HUDEP-2 (cell line): Measurements from ENCODE around the gene BRD9.

ENCODE experiments used
- DNase-seq, 76 experiments: peaks; one replicate each; lab custom pipeline; 2025; ENCODE audit not compliant: unreplicated experiment in 76 of 76; lab: John Stamatoyannopoulos, UW

BRD9 gene

DNA sequence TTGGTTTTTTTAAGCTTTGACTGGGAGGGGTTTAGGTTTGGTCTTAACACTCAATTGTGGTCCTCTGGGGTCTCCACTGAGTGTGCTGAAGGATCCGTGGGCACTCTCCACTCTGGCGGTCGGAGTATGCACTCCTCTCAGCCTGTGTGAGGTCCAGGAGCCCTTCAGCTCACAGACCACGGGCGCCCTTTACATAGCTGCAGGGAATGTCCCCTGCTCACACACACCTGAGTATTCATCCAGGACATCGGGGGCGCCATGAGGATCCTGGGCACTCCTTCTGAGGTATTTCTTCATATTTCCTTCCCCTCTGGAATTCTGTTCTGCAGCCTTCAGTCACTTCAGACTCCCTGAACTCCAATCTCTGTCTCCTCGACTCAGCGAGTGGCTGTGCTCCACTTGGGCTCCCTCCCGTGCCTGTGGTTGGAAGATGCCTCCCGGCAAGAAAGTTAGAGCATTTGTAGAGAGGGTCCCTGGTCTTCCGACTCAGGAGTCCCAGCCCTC is 12.6 kb upstream of the BRD9 start:
- DNase-seq, result no peak

DNA sequence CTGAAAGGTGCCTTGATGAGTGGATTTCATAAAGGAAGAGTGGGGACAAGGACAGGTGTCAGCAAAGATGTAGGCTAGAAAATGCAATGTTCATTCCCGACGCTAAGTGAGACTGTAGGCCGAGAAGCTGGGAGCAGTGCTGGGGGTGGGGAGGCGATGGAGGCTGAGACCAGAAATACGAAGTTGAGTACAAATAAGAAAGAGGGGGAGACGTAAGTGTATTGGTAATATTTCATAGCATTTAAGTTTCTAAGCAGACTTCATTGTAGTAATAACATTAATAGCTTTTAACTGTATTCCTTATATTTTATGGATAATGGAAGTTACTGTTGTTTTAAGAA is 11.1 kb upstream of the BRD9 start:
- DNase-seq, result no peak

DNA sequence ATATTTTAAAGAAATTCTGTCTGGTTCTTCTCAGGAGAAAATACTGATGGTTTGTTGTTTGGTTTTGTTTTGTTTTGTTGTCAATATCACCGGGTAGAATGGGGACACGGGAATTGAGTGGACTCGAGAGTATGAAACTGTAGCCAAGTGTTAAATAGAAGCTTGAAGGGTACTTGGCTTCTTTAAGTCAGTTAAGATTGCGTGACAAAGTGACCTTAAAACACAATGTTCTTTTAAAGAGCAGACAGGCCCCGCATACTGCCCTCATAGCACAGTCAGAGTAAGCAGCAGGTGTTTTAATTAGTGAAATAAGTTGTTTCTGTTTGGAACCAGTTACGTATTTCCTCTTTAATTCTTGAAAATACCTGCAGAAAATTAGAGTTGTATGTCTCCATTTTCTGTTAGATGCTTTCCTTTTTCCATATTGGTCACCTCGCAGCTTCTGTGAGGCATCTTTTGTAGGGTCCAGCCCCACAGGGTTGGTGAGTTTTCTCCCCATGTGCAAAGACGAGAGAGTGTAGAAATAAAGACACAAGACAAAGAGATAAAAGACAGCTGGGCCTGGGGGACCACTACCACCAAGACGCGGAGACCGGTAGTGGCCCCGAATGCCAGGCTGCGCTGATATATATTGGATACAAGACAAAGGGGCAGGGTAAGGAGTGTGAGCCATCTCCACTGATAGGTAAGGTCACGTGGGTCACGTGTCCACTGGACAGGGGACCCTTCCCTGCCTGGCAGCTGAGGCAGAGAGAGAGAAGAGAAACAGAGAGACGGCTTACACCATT is 9.7 kb upstream of the BRD9 start:
- DNase-seq, result no peak

DNA sequence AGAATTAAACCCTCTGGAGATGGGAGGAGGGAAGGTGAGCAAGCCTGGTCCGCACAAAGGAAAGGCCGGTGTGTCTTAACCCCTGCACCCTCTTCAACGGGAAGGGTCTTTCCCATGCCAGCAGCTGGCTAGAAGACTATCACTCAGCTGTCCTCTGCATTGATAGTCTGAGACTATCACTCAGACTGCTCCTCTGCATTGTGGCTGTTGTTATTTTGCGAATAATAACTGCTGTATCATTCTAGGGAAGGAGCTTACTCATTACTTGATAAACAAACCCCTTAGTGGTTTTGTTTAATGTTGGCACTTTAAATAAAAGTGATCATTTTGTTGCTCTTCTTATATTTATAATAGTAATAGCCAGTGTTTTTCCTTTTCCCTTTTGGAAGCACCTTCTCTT is 8.2 kb upstream of the BRD9 start:
- no peak for DNase-seq

DNA sequence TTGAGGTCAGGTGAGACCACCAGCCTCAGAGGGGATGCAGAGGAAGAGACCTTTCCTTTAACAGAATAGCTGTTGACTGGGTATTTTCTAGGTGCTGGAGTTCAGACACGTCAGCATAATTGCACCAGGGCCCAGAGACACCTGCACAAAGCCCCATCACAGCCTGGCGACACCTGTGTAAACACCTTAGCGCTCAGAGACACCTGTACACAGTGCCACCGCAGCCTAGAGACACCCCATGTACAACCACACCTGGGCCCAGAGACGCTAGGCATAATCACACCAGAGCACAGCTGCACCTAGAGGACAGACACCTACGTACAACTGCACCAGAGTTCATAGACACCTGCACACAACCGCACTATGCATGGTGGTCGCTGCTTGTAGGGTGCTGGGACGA is 1.1 kb upstream of the BRD9 start:
- no peak for DNase-seq

DNA sequence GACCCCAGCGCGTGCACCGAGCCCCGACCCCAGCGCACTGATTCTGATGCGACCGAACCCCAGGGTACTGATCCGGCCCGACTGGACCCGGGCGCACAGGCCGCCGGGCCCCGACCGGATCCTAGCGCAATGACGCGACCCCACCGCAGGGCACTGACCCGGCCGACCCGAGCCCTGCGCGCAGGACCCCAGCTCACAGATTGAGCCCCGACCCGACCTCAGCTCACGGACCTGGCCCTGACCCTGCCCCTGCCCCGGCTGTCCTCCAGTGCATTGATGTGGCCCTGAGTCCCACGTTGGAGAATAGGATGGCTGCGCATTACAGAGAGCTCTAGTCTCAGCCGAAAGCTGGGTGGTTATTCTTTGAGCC is 521 bp upstream of the BRD9 start:
- peak in 1 of 76 experiments; percentile 33 for DNase-seq

DNA sequence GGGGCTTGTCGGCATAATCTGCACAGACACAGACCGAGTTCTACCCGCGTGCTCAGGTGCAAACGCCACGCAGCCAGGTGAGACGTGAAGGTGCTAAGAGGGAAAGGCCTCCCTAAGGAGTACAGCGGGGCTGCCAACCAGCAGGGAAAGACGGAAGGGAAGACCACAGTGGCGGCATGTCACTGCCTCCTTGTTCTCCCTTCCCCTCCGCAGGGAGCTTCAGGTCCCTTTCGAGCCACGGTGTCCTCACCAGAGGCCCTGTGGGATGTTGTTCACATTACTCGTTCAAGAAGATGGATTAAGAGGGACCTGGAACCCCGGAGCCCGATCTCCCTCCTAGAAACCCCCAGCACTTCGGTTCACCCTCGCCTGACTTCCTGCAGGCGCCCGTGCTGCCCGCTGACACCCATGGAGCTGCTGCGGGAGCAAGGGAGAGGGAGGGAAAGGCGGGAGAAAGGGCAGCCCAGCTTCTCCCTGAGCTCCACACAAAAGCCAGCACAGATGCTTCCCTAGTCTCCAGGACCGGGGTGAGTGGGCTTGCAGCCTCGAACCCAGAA is 686 bp downstream of the BRD9 start:
- DNase-seq, result peak in 2 of 76 experiments; percentile 21 to 31

DNA sequence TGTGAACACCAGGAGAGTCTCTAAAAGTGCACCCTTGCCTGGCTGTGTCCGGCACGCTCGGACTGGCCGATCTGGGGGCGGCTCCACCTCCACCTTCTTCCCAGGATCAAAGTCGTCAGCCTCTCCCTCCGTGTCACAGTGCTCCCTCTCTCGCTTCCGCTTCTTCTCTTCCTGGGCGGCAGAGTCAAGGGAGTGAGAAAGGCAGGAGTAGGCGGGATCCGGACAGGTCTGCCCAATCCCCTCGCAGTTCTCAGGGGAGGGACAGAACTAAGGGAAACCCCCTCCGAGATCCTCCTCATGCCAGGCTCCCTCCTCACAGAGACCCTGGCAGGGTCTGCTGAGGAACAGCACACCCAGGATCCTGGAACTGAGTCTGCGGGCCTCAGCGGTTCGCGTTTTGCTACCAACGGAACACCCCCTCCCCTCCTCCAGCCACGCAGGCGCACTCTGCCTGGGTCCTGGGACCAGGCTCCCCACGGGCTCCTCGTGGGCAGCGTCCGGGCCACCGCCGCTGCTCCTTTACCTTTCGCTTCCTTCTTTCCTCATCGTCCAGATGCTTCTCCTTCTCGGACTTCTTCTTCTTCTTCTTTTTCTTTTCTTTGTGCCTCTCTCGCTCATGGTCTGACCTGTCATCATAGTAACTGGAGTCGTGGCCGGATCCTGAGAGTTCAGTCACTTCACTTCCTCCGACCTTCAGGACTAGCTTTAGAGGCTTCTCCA is 1.3 kb downstream of the BRD9 start:
- DNase-seq, result no peak

DNA sequence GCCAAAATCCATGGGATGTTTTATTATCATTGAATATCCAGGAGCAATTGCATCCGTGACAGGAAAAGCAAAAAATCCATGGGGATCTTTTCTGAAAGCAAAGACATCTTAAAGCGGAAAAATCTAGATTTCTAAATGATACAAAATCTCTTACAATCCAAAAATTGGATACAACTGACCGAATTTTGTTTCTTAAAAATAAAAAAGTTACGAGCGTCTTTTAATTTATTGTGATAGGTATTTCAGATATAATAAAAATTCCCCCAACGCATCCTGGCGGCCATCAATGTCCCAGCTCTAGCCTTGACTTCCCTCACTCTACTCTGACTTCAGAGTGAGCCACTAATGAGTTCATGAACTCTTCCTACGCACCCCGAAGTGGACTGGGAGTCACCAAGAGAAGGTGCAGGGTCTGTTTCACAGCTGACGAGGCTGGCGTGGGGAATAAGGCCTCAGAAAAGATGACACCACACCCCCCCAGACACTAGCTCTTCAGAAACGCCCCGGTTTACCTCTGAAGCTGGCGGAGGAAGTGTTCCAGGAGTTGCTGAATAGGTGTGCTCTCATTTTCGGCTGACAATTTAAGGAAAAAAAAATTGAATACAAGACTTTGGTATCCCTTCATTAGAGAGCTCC is 3.4 kb downstream of the BRD9 start:
- no peak for DNase-seq

DNA sequence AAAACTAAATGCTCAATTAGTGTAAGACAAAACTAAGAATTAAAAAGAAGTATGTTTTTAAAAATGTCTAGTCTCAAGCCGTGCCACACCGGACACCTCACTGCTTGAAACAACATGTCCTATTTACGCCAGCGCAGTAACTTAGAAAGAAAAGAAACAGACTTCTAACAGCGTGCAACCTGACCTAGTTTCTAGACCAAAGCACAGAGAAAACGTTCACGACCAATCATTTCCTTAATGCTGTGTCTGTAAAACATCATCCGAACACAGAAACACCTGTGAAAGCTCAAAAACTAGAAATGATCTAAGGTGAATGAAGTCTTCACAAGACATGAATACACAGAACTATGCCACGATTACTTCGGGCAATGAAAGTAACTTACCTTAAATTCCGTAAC is 4.0 kb downstream of the BRD9 start:
- DNase-seq, result no peak

DNA sequence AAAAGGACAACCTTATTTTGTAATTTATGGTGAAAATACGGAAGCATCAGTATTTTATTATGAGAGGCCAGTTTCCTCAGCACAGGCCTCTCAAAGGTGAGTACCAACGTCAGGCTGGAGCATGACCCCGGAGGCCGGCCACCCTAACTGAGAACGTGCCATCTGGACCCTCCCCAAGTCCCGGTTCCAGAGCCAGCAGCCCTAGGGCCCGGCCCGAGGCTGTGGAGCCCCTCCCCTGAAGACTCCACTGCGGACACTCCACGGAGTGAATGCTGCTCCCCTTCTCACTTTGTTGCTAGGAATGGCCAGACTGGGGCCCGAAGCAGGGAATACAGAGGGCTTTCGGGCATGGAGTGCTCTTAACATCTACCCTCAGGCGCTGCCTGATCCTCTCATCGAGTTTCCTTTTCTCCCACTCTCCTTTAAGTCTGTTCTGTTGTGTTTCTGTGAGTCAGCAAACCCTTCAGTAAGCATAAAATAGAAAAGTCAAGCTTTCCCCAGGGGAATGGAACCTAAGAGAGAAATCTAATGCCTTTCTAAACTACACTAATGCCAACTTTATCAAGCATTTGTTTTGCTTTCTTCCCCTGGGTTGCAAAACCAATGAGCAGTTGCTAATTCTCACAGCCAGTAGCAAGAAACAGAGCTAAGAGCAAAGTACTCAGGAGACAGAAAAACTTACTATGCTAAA is 4.5 kb downstream of the BRD9 start:
- no peak for DNase-seq

DNA sequence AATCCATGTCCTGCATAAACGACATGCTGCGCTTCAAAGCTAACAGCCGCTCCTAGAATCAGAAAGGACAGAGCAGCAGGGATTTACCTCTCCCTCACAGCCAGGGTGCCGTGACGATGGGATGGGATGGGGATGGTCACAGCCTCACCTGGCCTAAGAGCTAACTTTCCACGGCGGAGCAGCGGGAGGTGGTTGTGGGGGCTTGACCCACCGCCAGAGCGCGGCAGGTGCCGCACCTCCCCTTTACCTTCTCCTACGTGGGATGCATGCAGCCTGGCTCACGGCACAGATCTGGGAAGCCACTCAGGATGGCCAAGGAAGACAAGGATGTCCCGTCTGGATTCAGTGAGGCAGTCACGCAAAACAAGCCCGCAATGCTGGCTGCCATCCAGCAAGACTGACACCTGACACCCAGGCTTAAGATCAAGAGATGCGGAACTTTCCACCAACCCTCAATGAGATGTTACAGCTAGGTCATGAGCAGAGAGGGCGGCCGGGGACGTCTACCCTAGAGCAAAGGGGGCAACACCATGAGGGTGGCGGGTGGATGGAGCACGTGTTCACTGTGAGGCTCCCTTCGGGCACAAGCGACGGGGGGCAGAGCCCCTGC is 5.8 kb downstream of the BRD9 start:
- DNase-seq, result no peak

DNA sequence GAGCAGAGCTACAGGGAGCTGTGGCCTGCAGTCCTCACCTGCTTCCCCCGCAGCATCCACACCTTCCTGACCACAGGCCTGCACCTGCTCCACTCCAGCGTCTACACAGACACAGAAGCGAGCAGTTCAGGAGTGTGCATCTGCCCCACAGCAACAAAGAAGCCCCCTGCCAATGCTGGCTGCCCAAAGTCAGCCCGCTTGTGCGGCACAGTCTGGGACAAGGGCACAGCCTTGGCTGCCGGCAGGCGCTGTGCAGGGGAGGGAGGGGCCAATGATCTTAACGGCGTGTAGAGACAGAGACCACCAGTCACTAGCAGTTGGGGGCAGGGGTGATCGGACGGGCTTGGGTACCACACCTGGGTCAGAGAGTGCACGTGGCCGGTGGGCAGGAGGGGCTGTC is 6.6 kb downstream of the BRD9 start:
- no peak for DNase-seq

DNA sequence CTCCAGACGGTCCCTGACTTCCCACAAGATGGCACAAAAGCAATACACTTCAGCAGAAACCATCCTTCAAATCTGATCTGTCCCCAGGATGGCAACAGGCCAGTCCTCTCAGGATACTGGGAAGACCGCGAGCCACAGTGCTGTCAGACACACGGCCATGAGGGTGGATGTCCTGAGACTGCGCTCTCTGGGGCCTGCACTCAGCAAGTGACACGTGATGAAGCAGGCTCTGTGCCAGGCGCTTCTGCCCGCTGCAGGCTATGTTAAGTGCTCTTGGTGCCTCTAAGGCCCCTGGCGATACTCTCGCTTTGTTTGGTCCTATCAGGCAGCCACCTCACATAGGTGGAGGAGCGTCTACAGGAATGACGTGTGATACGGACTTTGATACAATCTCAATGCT is 7.1 kb downstream of the BRD9 start:
- DNase-seq, result peak in 1 of 76 experiments; percentile 25

DNA sequence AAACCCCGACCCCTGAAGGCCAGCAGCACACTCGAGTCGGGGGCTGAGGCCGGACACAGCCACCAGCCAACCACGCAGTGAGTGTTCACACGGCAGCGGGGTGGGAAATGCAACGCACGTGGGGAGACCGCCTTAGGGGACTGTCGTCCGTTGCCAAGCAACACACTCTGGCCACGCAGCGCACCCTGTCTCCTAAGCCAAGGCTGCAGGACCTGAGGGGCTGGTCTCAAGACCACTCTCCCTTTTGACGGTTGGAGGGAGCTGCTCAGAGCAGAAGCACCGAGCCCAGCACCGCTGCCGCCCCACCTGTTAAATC is 7.5 kb downstream of the BRD9 start:
- no peak for DNase-seq

DNA sequence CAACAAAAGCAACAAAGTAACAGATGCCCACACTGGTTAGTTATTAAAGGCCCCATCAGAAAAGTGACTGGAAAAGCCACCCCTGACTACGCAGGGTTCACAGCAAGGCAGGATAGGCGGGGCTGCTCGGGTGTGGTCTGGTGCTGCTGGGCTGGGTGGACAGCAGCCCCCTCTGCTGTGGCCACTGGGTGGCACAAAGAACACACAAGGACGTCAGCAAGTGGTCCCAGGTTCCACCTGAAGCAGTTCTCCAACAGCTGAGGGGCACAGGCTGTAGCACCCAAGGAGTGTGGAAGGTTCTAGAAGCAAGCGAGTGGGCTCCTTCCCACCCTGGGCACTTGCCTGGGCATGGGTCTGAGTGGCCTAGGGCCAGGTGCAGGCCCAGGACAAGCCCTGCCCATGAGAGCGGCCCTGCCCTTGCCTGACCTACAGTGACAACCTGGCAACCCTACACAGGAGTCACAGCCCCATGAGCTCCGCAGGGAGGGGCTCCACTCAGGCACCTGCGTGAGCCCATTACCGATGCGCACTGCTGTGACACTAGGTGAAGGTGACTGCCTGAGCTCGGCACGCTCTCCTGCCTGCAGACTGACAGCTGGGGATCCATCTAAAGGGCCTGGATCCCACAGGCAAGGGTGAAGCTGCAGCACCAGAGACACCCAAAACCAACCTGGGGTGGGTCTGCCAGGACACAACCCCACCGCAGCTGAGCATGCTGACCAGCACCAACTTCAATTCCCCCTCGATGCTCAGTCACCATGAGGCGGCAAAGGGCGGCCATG is 8.1 kb downstream of the BRD9 start:
- DNase-seq, result no peak

DNA sequence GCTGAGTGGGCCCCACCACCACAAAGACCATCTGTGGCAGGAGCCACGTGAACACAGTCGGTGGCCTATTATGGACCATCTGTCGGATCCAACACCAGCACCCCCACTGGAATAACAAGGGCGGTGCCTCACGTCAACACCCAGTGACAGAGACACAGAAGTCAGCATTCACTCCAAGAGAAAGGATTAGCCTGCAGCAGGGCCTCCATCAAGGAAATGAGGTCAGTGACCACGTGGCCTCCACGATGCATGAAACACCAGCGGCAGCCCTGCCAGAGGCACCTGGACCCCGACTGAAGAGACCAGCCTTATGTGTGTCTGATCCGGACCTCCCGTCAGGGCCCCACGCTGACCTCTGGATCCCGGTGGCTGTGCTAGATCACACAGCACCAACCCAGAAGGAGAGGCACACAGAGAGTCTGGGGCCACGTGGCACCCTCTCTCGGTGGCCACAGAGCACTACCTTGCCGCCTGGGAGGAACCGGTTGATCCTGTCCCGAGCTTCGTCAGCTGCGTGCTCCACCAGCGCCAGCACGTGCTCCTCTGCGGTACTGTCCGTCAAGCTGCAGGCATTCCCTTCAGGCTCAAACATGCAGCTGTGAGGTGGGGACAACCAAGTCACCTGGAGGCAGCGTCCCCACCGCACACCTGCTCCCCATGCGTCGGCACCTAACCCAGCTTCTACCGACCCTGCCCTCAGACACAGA is 9.0 kb downstream of the BRD9 start:
- no peak for DNase-seq

DNA sequence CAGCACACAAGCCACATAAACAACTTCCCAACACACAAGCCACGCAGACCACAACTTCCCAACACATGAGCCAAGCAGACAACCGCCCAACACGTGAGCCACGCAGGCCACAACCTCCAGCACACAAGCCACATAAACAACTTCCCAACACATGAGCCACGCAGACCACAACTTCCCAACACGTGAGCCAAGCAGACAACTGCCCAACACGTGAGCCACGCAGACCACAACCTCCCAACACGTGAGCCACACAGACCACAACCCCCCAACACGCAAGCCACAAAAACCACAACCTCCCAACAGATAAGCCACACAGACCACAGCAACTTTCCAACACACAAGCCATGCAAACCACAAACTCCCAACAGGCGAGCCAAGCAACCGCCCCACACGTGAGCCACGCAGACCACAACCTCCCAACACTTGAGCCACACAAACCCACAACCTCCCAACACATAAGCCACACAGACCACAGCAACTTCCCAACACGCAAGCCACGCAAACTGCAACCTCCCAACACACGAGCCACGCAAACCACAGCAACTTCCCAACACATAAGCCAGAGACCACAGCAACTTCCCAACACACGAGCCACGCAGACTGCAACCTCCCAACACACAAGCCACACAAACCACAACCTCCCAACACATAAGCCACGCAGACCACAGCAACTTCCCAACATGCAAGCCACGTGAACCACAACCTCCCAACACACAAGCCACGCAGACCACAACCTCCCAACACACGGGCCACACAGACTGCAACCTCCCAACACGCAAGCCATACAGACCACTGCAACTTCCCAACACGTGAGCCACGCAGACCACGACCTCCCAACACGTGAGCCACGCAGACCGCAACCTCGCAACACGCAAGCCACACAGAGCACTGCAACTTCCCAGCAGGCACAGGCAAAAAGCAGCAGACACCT is 10.1 kb downstream of the BRD9 start:
- no peak for DNase-seq
